ENCODE data around the gene TNFRSF19.
A peak's percentile ranks its signal among the peaks of the same experiment; 100 is the strongest.
"Not testable (repeated sequence)": the region's sequence is repeated elsewhere in the genome, so short reads cannot be mapped to it uniquely, and the experiment has no call there.

TNFRSF19 gene

GRCh38 chr13:23656637-23657371 lies 86.6 kb downstream of the TNFRSF19 start:
- DNase-seq: peak; percentile 73

GRCh38 chr13:23658929-23659541 lies 88.8 kb downstream of the TNFRSF19 start:
- no peak for DNase-seq

GRCh38 chr13:23660249-23660648 lies 90.0 kb downstream of the TNFRSF19 start:
- DNase-seq: no peak

GRCh38 chr13:23666582-23666981 lies 96.4 kb downstream of the TNFRSF19 start:
- DNase-seq: no peak

GRCh38 chr13:23667750-23668149 lies 97.5 kb downstream of the TNFRSF19 start:
- no peak for DNase-seq

GRCh38 chr13:23668562-23668961 lies 98.3 kb downstream of the TNFRSF19 start:
- DNase-seq: no peak

GRCh38 chr13:23670793-23671192 lies 100.6 kb downstream of the TNFRSF19 start:
- DNase-seq: peak; percentile 44

- DNase-seq: no peak
These were observed 101.2 kb downstream of the TNFRSF19 start for GRCh38 chr13:23671377-23671776.

- DNase-seq: no peak
These were observed 101.7 kb downstream of the TNFRSF19 start for GRCh38 chr13:23671897-23672296.

GRCh38 chr13:23672616-23673015 lies 102.4 kb downstream of the TNFRSF19 start:
- DNase-seq: no peak

- DNase-seq: no peak
These were observed 103.1 kb downstream of the TNFRSF19 start for GRCh38 chr13:23673354-23673753.

- DNase-seq: no peak
These were observed 103.8 kb downstream of the TNFRSF19 start for GRCh38 chr13:23673867-23674605.

GRCh38 chr13:23674795-23675640 lies 104.8 kb downstream of the TNFRSF19 start:
- DNase-seq: no peak

- not testable (repeated sequence) for DNase-seq
These were observed 107.6 kb downstream of the TNFRSF19 start for GRCh38 chr13:23677679-23678288.

GRCh38 chr13:23678795-23679194 lies 108.6 kb downstream of the TNFRSF19 start:
- no peak for DNase-seq

GRCh38 chr13:23679220-23679619 lies 109.0 kb downstream of the TNFRSF19 start:
- DNase-seq: no peak

- no peak for DNase-seq
These were observed 110.8 kb downstream of the TNFRSF19 start for GRCh38 chr13:23680845-23681669.

GRCh38 chr13:23683084-23683483 lies 112.9 kb downstream of the TNFRSF19 start:
- no peak for DNase-seq

- no peak for DNase-seq
These were observed 114.4 kb downstream of the TNFRSF19 start for GRCh38 chr13:23684647-23685046.

GRCh38 chr13:23685416-23685815 lies 115.2 kb downstream of the TNFRSF19 start:
- no peak for DNase-seq

- no peak for DNase-seq
These were observed 116.7 kb downstream of the TNFRSF19 start for GRCh38 chr13:23686948-23687347.

- DNase-seq: no peak
These were observed 117.4 kb downstream of the TNFRSF19 start for GRCh38 chr13:23687614-23688013.

Measured in hematopoietic multipotent progenitor cell treated with erythropoietin and hydrocortisone succinate and interleukin-3 and kit ligand, for 4 days (in vitro differentiated cells).